GM10266 (cell line): ENCODE results near the gene ETS1.

Experiments used
- DNase-seq: peaks from one replicate; pipeline ENCODE4 v3.0.0; 2012; ENCODE audit errors: extremely low spot score
- TF ChIP-seq, protein P1 (sequence below): IDR thresholded peaks from 2 replicates; pipeline ENCODE4 v1.5.1; 2012; ENCODE audit warnings: mild to moderate bottlenecking, low read depth; ENCODE audit not compliant: control insufficient read depth, insufficient read depth; ENCODE audit errors: missing control alignments

ETS1 gene

GRCh38 chr11:128584253-128584652, 3.1 kb downstream of the ETS1 start:
- TF ChIP-seq, protein P1, sequence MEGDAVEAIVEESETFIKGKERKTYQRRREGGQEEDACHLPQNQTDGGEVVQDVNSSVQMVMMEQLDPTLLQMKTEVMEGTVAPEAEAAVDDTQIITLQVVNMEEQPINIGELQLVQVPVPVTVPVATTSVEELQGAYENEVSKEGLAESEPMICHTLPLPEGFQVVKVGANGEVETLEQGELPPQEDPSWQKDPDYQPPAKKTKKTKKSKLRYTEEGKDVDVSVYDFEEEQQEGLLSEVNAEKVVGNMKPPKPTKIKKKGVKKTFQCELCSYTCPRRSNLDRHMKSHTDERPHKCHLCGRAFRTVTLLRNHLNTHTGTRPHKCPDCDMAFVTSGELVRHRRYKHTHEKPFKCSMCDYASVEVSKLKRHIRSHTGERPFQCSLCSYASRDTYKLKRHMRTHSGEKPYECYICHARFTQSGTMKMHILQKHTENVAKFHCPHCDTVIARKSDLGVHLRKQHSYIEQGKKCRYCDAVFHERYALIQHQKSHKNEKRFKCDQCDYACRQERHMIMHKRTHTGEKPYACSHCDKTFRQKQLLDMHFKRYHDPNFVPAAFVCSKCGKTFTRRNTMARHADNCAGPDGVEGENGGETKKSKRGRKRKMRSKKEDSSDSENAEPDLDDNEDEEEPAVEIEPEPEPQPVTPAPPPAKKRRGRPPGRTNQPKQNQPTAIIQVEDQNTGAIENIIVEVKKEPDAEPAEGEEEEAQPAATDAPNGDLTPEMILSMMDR: no peak
- DNase-seq: no peak

DNA sequence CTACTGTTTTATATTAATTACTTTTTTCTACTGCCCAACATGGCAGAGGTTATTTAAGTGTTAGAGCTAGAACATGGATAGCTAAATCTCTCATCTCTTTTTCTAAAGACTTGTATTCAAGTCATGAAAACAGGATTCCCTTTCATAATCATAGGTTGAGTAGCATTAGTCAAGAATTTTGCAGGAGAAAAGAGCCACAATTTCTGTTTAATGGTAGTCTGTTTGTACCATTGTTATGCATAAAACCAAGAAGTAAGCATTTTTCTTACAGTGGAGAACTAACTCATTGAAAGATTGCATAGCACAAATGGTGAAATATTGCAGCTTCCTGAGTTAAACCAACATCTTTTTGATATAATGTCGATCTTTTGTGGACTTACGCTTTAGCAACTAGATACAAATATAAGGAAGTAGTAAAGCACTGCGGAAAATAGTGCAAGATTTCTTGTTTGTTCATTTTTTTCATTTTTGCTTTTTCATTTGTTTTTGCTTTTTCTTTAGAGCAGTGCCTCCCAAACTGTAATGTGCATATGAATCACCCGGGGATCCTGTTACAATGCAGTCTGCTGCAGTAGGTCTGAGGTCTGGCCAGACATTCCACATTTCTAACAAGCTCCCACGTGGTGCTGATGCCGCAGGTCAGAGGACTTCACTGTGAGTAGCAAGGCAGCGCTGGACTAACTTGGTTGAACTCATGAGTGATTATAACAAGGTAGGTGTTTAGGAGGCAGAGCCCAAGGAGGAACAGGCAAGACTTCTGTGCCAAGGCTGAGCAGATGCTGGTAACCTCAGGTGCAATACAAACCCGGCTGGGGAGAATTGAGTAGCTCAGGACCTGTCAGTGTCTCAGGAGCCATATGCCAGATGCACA, 4.6 kb downstream of the ETS1 start:
- DNase-seq: no peak
- TF ChIP-seq, protein P1: no peak

DNA sequence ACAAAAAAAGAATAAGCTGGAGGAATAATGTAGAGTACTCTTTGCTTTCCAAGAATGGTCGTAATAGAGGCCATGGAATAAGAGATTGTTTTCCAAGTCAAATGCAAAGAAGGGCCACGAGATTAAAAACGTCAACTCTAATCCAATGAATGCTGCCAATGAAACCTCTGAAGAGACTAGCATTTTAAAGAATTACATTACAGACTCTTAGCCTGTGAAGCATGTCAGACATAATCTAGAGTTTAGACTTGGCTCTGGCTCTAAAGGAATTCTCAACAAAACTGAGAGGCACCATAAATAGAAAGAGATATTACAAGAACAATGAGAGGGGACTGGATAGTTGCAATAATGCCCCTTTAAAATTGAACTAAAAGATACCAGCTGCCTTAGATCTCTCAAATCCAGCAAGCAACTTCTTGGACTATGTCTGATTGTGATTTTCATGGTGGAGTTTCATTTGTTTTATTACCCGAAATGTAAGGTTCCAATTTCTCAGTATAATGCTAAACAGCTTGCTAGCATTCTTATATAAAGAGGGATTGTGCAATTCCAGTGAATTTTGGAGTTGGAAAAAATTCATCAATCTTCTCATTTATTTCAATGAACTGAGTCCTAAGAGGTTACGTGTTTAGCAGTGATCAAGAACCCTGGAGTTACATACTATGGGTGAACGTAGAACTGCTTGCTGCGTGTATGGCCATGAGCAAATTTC, 5.6 kb downstream of the ETS1 start:
- DNase-seq: no peak
- TF ChIP-seq, protein P1: no peak

- DNase-seq: no peak
- TF ChIP-seq, protein P1: no peak
Observed at GRCh38 chr11:128580612-128581011, 6.7 kb downstream of the ETS1 start.

- TF ChIP-seq, protein P1: no peak
Observed at GRCh38 chr11:128579798-128580504, 7.4 kb downstream of the ETS1 start.

DNA sequence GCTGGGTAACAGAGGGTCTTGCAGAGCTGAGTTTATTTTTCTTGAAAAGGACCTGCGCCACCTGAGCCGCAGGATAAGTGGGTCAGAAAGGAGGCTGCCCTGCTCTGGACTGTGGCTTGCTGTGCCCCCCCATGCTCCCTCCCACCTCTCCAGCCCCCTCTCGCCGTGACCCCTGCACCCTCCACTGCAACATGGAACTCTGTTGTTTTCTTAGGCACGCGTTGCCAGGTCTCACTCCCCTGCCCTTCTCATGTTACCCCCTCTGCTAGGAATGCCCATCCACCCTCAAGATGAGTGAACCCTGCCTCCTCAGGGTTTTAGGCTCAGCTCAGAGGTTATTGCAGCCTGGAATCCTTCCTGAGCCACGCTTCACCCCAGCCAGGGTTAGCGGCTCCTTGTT, 10.8 kb downstream of the ETS1 start:
- TF ChIP-seq, protein P1: no peak
- no peak for DNase-seq

More at GRCh38 chr11:128579798-128580504, 7.4 kb downstream of the ETS1 start:
- DNase-seq: peak; percentile 40
